Suppressor macrophage treated with lipopolysaccharide for 4 hours (primary cell): ENCODE results near the gene MOB3A.
"Not testable (repeated sequence)": the region's sequence is repeated elsewhere in the genome, so short reads cannot be mapped to it uniquely, and the experiment has no call there.

Experiments used
- DNase-seq: peaks from one replicate; pipeline ENCODE4 v3.0.0-alpha.2; 2020

Gene MOB3A

DNA sequence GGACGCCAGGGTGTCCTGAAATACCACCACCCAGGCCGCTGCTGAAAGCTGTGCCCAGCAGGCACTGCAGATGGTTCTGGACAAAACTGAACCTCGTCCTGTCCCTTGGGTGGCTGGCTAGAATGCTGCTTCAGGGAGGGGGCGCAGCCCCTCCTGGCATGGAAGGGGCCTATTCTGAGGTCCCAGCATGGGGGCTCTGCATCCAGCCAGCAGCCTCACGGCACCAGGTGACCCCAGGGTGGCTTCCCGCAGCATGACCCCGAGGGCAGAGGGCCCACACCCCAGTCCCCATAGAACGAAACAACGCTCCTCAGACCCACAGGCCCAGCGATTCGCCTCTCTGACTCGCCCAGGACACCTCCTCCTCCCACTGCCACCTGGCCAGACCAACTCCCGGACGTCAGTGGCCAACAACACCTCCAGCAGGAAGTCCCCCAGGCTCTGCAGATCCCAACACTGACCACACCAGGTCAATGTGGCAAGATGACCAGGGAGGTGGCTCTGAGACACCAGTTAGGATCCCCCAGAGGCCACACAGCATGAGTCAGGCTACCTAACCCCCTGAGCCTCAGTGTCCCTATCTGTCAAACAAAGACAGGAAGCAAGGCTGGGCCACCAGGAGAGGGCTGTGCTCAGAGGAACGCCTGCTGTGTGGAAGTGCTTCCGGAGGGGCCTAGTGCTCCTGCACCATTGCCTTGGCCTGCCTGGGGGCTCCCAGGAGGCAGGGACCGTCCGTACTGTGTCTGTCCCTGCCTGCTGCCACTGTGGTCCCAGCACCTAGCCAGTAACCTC, 51.2 kb downstream of the MOB3A start:
- no peak for DNase-seq

DNA sequence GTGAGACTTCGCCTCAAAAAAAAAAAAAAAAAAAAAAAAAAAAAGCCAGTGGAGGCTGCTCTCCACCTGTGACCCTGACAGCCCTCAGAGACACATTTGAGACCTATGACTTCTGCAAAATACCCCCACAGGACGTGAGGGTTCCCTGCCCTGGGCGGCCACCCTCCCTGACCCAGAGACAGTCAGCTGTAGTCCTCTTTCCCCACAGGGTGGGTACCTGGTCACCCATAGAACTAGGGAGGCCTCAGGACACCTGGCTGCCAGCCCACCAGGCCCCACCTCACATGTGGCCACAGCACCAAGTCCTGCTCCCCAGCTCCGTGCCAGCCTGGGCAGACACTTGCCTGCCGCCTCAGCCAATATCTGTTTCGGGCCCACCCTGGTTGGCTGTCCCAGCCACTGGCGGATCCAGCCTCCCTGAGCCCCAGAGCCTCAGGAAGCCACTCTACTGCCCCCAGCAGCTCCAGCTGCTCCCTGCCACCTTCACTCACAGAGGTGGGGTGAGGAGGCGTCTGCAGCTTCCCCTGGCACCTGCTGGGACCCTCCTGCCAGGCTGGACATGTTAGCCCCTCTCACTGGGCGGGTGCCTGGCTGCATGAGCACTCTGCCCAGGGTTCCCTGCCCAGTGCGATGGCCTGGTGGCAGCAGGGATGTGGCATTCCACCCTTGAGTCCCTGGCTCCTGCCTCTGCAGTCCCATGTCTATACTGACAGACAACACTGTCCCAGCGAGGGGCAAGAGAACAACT, 52.0 kb downstream of the MOB3A start:
- DNase-seq, result no peak

DNA sequence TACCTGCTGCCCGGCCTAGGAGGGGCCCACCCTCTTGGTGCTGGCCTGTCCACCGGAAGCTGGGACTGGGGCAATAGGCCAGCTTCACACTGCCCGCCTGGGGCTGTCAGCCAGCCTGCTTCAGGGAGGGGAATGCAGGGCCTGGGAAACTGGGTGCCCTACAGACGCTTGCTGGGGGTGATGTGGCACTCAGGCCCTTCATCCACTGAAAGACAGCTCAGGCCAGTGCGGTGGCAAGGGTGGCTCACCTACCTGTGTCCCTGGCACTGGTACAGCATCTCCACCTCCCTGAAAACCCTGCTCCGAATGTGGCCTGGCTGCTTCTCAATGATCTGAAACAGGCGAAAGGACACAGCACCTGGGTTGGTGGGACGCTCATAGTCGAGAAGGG, 52.9 kb downstream of the MOB3A start:
- no peak for DNase-seq

DNA sequence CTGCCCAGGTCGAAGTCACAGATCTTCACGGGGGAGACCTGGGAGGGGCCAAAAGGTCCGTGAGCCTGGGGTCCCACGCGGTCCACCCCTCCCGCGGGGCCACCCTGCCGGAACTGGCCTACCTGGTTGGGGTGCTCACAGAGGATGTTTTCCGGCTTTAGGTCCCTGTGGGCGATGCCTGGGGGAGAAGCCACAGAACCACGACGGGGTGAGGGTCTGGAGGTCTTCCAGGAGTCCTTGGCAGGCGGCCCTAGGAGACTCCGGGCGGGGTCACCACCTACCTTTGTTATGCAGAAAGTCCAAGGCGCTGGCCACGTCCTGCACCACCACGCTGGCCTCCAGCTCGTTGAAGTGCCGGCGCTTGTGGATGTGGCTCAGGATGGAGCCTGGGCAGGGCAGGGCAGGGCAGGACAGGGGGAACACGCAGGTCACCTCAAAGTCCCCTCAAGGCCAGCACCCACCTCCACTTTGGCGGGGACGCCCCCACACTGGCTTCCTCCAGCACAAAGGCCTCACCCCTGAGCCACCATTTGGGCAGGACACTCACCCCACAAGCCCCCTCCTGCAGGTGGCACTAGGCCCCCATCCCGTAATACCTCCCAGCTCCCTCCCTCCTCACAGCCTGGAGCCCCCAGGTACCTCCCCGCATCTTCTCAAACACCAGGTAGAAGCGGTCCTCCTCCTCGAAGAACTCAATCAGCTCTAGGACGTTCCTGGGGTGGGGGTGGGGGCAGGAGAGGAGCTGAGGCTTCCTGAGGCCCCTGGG, 53.5 kb downstream of the MOB3A start:
- no peak for DNase-seq

DNA sequence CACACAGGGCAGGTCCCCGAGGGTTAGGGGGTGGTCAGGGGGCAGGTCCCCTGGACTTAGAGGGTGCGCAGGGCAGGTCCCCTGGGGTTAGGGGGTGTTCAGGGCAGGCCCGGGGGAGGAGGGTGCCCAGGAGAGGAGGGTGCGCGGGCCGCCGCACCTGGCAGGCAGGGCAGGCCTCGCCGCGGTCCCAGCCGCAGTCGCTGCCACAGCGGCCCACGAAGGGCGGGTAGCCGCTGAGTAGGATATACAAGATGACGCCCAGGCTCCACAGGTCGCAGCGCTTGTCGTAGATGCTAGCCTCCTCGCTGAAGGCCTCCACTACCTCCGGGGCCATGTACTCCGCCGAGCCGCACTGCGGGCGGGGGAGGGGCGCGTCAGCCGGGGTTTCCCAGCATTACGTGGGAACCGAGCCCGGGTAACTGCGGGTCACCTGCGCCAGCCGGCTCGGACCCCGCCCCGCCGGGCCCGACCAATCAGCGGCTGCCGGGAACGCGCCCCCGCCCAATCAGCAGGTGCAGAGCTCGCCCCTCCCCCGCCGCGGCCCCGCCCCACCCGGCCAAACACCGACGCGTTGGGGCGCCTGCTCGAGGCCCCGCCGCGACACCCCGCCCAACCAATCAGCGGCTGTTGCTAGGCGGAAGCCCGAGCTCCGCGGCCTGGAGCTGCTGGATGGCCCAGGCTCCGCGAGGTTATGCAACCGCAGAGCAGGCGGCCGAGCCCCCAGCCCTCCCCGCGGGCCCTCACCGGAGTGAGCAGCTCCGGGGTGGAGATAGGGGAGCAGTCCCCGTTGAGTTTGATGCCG, 54.2 kb downstream of the MOB3A start:
- peak; percentile 99 for DNase-seq

DNA sequence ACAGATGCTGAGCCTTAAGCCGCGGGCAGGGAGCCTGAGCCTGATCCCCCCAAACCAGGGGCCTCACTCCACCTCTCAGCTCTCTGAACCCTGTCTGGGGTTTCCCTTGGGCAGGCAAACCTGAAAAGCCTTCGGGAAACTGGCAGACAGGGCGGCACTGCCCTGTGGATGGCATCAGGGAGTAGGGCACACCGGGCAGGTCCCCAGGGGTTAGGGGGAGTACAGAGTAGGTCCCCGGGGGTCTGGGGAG, 54.8 kb downstream of the MOB3A start:
- DNase-seq, result no peak

DNA sequence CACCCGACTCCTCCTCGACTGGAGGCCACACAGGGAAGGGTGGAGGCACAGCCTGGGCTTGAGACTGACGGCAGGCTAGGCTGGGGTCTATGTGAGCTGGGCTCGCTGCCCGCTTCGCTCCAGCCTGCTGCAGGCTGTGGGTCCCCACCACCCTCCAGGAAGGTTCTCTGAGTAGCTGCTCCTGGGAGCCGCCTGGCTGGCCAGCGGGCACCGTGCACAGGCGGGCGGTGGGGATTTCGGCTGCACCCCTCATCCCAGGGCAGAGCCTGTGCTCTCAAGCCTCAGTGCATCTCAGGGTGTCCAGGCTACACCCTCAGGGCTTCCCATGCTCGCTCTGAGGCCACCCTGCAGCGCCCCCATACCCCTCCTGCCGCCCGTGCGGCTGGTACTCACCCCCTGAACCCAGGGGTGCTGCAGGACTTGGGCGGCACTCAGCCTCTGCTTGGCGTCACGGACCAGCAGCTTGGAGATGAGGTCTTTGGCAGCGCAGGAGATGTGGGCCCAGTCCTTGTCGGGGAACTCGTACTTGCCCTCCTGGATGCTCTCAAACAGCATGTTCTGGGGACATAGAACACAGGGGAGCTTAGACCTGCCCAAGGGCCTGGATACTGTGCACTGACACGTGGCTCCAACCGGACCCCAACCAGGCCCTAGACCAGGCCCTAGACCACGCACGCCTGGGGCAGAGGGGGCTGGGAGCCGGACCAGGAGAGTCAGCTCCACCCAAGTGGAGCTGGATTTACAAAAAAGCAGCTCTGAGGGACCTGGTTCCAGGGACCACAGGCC, 55.3 kb downstream of the MOB3A start:
- no peak for DNase-seq

DNA sequence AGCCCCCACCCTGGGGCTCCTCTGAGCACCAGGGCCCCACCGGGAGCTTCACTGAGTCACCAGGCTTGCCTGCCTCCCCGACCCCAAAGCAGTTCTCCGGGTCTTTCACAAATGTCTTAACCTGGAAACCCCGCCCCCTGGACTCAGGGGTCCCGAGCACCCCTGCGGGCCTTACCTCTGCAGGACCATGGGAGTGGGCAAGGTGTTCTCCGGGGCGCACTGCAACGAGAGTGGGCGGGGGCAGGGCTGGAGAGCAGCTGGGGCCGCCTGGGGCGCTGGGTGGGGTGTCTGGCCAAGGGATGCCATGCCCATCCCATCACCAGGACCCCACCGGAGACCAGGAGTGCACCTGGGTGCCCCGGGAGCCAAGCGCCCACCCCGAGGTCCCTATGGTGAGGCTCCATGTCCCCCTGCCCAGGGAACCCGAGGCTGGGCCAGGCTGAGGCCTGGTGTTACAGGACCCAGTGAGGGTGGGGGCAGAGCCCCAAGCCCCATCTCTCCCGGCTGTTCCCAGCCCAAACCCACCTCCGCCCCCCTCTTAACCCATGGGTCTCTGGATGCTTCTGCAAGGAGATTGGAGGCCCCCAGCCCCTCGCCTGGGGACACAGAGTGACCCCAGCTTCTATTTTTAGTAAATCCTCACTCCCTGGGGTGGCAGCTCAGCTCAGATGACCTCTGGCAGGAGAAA, 56.0 kb downstream of the MOB3A start:
- no peak for DNase-seq

DNA sequence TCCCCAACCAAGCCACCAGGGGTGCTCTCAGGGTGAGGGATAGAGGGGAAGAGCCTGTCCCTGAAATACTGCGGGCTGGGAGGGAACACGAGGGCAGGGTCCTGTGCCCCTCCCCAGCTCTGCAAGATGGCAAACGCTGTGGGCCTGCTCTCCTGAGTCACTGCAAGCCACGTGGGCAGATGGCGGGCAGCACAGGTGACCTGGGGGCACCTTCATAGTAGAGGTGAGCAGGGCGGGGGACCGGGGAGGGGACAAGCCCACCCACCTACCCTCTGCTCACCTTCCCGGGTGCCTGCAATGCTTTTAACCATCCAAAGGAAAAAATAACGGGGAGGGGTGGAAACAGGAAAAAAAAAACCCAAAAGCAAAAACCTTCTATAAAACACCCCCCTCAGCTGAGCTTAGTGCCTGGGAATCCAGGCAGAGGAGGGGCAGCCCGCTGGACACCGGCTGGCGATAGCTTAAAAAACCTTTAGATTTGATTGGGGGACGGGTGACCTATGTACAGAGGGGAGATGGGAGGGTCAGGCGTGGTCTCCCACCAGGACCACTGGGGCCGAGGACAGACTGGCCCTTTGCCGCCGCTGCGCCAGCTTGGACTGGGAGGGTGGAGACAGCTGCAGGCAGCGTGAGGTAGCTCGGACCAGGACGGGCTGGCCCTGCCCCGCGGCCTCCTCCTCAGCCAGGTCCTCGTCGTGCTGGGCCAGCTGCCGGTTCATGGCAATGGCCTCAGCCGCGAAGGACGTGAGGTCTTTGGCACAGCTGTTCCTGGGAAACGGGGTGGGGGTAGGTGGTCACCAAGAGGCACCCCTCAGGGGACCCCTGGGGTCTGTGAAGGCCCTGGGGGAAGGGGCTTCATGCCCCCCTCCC, 56.8 kb downstream of the MOB3A start:
- DNase-seq, result no peak

DNA sequence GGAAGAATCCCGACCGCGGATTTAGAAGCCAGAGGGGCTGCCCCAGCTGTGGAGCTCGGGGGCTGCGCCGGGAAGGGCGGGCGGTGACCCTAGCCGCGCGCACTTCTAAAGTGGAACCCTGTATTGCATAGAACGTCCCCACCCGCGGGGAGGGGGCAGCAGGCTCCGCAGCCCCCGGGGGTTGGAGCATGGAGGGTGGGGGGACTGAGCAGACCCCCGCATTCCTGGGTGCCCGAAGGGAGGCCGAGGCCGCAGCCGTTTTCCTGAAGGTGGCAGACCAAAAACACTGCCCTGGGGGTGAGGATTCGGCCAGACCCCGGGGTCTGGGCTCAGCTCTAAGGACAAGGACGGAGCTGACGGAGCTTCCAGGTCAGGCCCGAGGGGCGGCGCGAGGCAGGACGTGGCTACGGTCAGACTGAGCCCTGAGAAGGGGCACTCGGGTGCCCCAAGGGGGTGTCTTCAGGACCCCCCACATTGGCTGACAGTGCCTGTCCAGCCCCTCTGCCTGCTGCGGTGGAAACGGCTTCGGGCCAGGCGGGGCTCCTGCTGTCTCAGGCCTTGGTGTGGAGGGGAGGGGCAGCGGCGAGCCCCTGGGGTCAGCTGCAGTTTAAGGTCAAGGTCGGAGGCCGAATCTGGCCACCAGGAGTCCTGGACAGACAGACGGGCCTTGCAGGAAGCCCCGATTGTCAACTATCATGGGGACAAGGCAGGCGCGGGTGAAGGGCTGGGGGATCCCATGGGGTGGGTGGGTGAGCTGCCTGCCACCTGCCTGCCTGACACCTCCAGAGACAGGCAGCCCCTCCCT, 57.6 kb downstream of the MOB3A start:
- DNase-seq, result no peak

DNA sequence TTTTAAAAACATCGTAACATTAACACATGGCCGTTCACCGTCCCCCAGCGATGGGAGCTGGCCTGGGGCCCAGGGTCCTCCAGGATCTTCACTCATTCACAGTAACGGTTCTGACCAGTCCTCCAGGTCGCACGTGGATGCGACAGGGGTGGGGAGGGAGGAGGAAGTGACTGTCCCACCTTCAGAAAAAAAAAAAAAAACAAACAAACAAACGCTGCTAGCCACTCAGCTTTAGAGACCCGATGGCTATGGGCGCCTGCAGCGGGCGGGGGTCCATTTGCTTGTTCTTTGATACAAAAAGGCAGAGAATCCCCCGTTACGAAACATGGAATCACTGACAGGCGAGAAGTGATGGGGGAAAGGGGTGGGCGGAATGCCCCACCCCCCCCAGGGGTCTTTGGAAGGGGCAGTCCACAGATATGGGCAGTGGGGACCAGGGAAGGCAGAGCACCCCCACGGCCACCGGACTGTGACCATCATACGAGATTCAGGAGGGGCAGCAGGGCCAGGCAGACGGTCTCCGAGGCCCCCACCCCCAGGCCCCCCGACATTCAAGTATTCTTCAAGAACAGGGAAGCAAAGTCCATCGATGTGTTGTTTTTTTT, 58.4 kb downstream of the MOB3A start:
- no peak for DNase-seq

DNA sequence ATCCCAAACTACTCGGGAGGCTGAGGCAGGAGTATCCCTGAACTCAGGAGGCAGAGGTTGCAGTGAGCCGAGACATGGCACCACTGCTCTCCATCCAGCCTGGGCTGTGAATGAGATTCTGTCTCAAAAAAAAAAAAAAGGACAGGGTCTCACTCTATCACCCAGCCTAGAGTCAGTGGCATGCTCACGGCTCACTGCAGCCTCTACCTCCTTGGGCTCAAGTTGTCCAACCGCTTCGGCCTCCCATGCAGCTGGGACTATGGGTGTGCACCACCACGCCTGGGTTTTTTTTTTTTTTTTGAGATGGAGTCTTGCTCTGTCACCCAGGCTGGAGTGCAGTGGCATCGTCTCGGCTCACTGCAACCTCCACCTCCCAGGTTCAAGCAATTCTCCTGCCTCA, 59.7 kb downstream of the MOB3A start:
- no peak for DNase-seq

DNA sequence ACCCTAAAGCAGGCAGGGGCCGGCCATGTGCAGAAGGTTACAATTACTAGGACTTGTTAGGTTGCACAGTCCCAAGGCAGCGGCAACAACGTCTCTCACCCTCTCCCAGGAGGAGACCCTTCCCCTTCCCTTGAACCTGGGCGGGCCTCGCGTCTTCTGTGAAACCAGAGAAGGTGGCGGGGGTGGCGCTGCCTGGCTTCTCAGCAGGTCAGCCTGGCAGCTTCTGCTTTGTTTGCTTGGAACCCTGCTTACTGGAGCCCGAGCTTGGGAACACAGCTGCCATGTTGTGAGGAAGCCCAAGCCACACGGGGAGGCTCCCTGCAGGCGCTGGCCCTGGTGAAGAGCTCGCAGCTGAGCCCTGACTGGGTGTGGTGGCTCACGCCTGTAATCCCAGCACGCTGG, 60.5 kb downstream of the MOB3A start:
- DNase-seq, result no peak

DNA sequence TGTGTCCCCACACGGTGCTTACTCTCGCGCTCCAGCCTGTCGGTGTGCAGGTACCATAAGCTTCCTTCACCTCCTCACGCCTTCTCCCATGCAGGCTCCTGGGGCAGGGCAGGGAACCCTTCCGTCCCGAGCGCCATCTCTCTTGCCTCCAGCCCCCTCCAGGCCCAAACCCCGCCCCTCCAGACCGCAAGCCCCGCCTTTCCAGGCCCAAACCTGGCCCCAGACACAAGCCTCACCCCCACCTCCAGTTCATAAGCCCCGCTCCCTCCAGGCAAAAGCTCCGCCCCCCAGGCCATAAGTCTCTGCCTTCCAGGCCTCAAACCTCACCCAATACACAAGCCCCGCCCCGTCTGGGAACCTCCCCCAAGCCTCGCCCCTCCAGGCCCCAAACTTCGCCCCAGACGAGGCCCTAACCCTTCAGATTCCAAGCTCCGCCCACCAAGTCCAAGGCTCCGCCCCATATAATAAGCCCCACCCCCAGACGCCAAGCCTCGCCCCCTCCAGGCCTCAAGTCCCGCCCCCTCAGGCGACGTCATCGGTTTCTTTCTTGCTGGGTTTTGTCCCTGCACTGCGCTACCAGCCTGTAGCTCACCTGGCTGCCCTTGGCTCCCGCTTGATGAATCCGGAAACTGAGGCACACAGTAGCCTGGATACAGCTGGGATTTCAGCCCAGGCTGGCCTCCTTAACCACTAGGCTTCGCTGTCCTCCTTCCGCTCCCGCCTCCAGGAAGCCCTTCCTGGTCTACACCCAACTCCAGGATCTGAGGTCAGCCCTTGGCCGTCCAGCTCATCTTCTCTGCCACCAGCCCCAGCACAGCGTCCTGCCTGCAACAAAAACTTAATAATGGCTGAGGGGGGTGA, 61.2 kb downstream of the MOB3A start:
- peak; percentile 55 for DNase-seq

DNA sequence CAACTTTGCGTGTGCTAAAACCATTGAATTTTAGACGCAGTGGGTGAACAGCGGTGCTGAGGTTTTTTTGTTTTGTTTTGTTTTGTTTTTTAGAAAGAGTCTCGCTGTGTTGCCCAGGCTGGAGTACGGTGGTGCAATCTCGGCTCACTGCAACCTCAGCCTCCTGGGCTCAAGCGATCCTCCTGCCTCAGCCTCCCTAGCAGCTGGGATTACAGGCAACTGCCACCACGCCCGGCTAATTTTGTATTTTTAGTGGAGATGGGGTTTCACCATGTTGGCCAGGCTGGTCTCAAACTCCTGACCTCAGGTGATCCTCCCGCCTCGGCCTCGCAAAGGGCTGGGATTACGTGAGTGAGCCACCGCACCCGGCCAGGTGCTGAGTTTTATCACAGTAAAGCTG, 61.9 kb downstream of the MOB3A start:
- not testable (repeated sequence) for DNase-seq

DNA sequence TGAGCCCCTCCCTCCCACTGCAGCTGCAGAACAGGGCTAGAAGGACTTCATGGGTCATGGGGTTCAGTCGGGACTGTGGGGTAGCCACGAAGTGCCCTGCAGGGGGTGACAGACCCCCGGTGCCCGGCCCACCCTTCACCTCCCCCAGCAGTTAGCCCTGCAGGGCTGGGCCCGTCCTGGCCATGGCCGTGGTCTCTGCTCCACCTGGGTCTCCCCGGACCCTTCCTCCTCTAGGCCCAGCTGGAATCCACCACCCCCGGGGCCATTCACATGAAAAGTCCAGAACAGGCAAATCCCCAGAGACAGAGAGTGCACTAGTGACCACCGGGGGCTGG, 62.3 kb downstream of the MOB3A start:
- no peak for DNase-seq

DNA sequence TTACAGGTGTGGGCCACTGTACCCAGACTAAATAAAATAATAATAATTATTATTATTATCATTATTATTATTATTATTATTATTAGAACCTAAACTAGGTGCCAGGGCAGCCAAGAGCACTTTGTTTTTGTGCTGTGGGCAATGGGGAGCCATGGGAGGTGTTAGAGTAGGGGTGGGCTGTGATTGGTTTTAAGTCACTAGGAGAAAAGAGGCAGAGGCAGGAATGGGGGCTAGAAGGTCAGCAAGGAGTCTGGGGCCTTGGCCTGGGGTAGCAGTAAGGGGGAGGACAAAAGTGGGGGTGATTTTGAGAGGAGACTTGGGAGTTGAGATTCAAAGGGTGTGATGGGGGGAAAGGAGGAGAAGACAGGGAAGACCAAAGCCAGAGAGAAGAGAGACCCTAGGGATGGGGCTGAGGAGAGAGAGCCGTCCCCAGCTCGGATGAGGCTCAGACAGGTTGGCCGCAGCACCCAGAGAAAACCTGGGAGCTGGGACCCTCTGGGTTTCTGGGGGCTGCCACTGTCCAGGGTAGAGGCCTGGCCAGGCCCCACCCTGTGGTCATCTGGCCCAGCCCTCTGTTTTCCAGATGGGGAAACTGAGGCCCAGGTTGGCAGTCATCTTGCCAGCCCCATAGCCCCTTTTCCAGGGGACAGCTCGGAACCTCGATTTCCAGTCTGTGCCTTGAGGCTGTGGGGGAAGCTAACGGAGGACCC, 62.9 kb downstream of the MOB3A start:
- DNase-seq, result no peak
